22Rv1 (cell line): Measurements from ENCODE around the gene HYDIN.
"Not testable (repeated sequence)": the region's sequence is repeated elsewhere in the genome, so short reads cannot be mapped to it uniquely, and the experiment has no call there.

Source experiments
- H3K27ac ChIP-seq: fragments of 450-650 bp; 2 replicates; pipeline ENCODE4 v1.5.1; 2017

The HYDIN gene

GRCh38 chr16:71027511-71027910 is 203.0 kb downstream of the HYDIN start:
- not testable (repeated sequence) for H3K27ac ChIP-seq

- not testable (repeated sequence) for H3K27ac ChIP-seq
Measured at GRCh38 chr16:71023851-71024439, 206.6 kb downstream of the HYDIN start.

GRCh38 chr16:71021961-71022537 is 208.5 kb downstream of the HYDIN start:
- H3K27ac ChIP-seq = not testable (repeated sequence)

GRCh38 chr16:71019067-71019682 is 211.3 kb downstream of the HYDIN start:
- H3K27ac ChIP-seq = not testable (repeated sequence)

- H3K27ac ChIP-seq = not testable (repeated sequence)
Measured at GRCh38 chr16:71015419-71015818, 215.1 kb downstream of the HYDIN start.

GRCh38 chr16:71009440-71010223 is 220.9 kb downstream of the HYDIN start:
- H3K27ac ChIP-seq = not testable (repeated sequence)

- not testable (repeated sequence) for H3K27ac ChIP-seq
Measured at GRCh38 chr16:71006516-71006915, 224.0 kb downstream of the HYDIN start.

- H3K27ac ChIP-seq = not testable (repeated sequence)
Measured at GRCh38 chr16:70999735-71000134, 230.8 kb downstream of the HYDIN start.

- H3K27ac ChIP-seq = not testable (repeated sequence)
Measured at GRCh38 chr16:70995799-70996198, 234.7 kb downstream of the HYDIN start.

- H3K27ac ChIP-seq = not testable (repeated sequence)
Measured at GRCh38 chr16:70992511-70992910, 238.0 kb downstream of the HYDIN start.

- not testable (repeated sequence) for H3K27ac ChIP-seq
Measured at GRCh38 chr16:70987019-70987715, 243.4 kb downstream of the HYDIN start.

GRCh38 chr16:70984675-70985074 is 245.8 kb downstream of the HYDIN start:
- not testable (repeated sequence) for H3K27ac ChIP-seq

- not testable (repeated sequence) for H3K27ac ChIP-seq
Measured at GRCh38 chr16:70968332-70968731, 262.2 kb downstream of the HYDIN start.

- H3K27ac ChIP-seq = not testable (repeated sequence)
Measured at GRCh38 chr16:70960169-70960568, 270.4 kb downstream of the HYDIN start.

- not testable (repeated sequence) for H3K27ac ChIP-seq
Measured at GRCh38 chr16:70954922-70955321, 275.6 kb downstream of the HYDIN start.

GRCh38 chr16:70953824-70954223 is 276.7 kb downstream of the HYDIN start:
- not testable (repeated sequence) for H3K27ac ChIP-seq

GRCh38 chr16:70943551-70943950 is 287.0 kb downstream of the HYDIN start:
- not testable (repeated sequence) for H3K27ac ChIP-seq

- H3K27ac ChIP-seq = not testable (repeated sequence)
Measured at GRCh38 chr16:70939690-70940359, 290.7 kb downstream of the HYDIN start.

GRCh38 chr16:70936781-70937525 is 293.6 kb downstream of the HYDIN start:
- not testable (repeated sequence) for H3K27ac ChIP-seq

GRCh38 chr16:70935325-70935724 is 295.2 kb downstream of the HYDIN start:
- not testable (repeated sequence) for H3K27ac ChIP-seq

GRCh38 chr16:70933746-70934145 is 296.8 kb downstream of the HYDIN start:
- not testable (repeated sequence) for H3K27ac ChIP-seq
